ENCODE measurements around the gene NFKBIE. TPM values are rescaled to one million over a fixed set of nuclear protein-coding genes. Genes with fewer than 3 reads are reported as not detected.

Gene NFKBIE
- total and polyA plus RNA-seq, 2 of the 13 experiments (the other 11 are each of a cell fraction or from before 2014, with no cell fraction given): 6.7 to 14.5 TPM

- TF ChIP-seq NBN (conservative IDR thresholded peaks at IDR 0.05) (no peak), ZBED4 (CRISPR knock-in tag; IDR thresholded peaks at IDR 0.05; ENCODE audit: borderline replicate concordance) (peak; percentile 71), KLF15 (CRISPR knock-in tag; IDR thresholded peaks at IDR 0.05; ENCODE audit: borderline replicate concordance) (no peak), ZMAT5 (CRISPR knock-in tag; IDR thresholded peaks at IDR 0.05; ENCODE audit: borderline replicate concordance, low read depth) (no peak), TEF (CRISPR knock-in tag; IDR thresholded peaks at IDR 0.05) (0 out of 2 replicates have a peak, but pooled peaks have one; percentile 65), MED8 (CRISPR knock-in tag; IDR thresholded peaks at IDR 0.05; ENCODE audit: insufficient replicate concordance) (no peak), STAT5B (CRISPR knock-in tag; IDR thresholded peaks at IDR 0.05) (0 out of 2 replicates have a peak, but pooled peaks have one; percentile 64), ZNF691 (CRISPR knock-in tag; IDR thresholded peaks at IDR 0.05; ENCODE audit: borderline replicate concordance, low read depth) (0 out of 2 replicates have a peak, but pooled peaks have one; percentile 55), MAF1 (CRISPR knock-in tag; IDR thresholded peaks at IDR 0.05; ENCODE audit: borderline replicate concordance) (no peak), ETV6 (CRISPR knock-in tag; conservative IDR thresholded peaks at IDR 0.05) (no peak), ZNF234 (CRISPR knock-in tag; conservative IDR thresholded peaks at IDR 0.05) (no peak), THAP8 (CRISPR knock-in tag; IDR thresholded peaks at IDR 0.05; ENCODE audit: borderline replicate concordance) (no peak), MLX (CRISPR knock-in tag; IDR thresholded peaks at IDR 0.05) (peak; percentile 47; the same call in 1 of the 2 replicates), CTCF (CRISPR knock-in tag; IDR thresholded peaks at IDR 0.05) (no peak; the same call in 1 of the 2 replicates), SPEN (CRISPR knock-in tag; IDR thresholded peaks at IDR 0.05; ENCODE audit: low read depth) (no peak), RELA (CRISPR knock-in tag; IDR thresholded peaks at IDR 0.05) (no peak), ZFY (CRISPR knock-in tag; IDR thresholded peaks at IDR 0.05) (peak; percentile 81)
Measured at GRCh38 chr6:44219053-44219814, 46.1 kb downstream of the NFKBIE start (continued).

Measured in HepG2 (cell line).